H1 (cell line): Measurements from ENCODE around the gene CREG2. TPM values are rescaled to one million over a fixed set of nuclear protein-coding genes. Genes with fewer than 3 reads are reported as not detected.

Experiments
- CTCF ChIA-PET: fragments of 300-600 bp; sonication (Branson Sonifier 250); formaldehyde crosslinking; loops from one replicate; lab custom pipeline; 2021; ENCODE audit not compliant: partially characterized antibody; lab: Charles Lee
- POLR2A ChIA-PET: fragments of 300-600 bp; sonication (Branson Sonifier 250); formaldehyde crosslinking; loops from one replicate; lab custom pipeline; 2021; ENCODE audit warnings: inconsistent platforms; ENCODE audit not compliant: partially characterized antibody; lab: Charles Lee
- DNase-seq, 2 experiments: peaks; one replicate each; pipeline versions ENCODE4 v3.0.0 to v3.0.0-alpha.2; 2010 to 2022; ENCODE audit warnings: low spot score in 2 of 2, low read depth in 1 of 2, mixed read lengths in 1 of 2
- FAIRE-seq: peaks from 2 replicates; lab custom pipeline; 2011; peaks lifted over from hg19 to GRCh38; lab: Jason Lieb, UNC
- H2AFZ ChIP-seq: 2 replicates; pipeline ENCODE4 v1.8.1; 2012; ENCODE audit warnings: low read length, inconsistent platforms
- H2AK5ac ChIP-seq: 2 replicates; pipeline ENCODE4 v1.6.1; 2013; ENCODE audit warnings: low read depth, low read length
- H2BK120ac ChIP-seq: replicated peaks from 2 replicates; pipeline ENCODE3; 2013; ENCODE audit warnings: low read depth, low read length, inconsistent platforms
- H2BK12ac ChIP-seq: 2 replicates; pipeline ENCODE4 v1.6.1; 2013; ENCODE audit warnings: low read depth, low read length
- H2BK15ac ChIP-seq: 2 replicates; pipeline ENCODE4 v1.6.1; 2013; ENCODE audit warnings: low read length
- H2BK20ac ChIP-seq: 2 replicates; pipeline ENCODE4 v1.6.1; 2013; ENCODE audit warnings: low read length
- H2BK5ac ChIP-seq: 2 replicates; pipeline ENCODE4 v1.6.1; 2013; ENCODE audit warnings: low read depth, low read length
- H3K14ac ChIP-seq: 2 replicates; pipeline ENCODE4 v1.6.1; 2013; ENCODE audit warnings: inconsistent platforms; ENCODE audit not compliant: insufficient read length
- H3K18ac ChIP-seq: 2 replicates; pipeline ENCODE4 v1.6.1; 2013; ENCODE audit warnings: low read length; ENCODE audit errors: extremely low read depth
- H3K23ac ChIP-seq: 2 replicates; pipeline ENCODE4 v1.6.1; 2013; ENCODE audit warnings: inconsistent platforms; ENCODE audit not compliant: insufficient read length
- H3K23me2 ChIP-seq: 2 replicates; pipeline ENCODE4 v1.6.1; 2013; ENCODE audit warnings: low read depth, low read length
- H3K27ac ChIP-seq: 2 replicates; pipeline ENCODE4 v1.6.1; 2011; ENCODE audit warnings: low read depth, low read length, inconsistent platforms
- H3K27me3 ChIP-seq, 4 experiments: replicated peaks in 1 of 4; 1 replicate in 1 of 4; 2 replicates in 3 of 4; pipeline versions ENCODE4 v1.6.1 to v1.8.1; 2011 to 2013; ENCODE audit warnings: low read length in 3 of 4, mild to moderate bottlenecking in 3 of 4, inconsistent platforms in 2 of 4, mixed read lengths in 2 of 4, moderate library complexity in 1 of 4; ENCODE audit not compliant: control insufficient read depth in 3 of 4, insufficient read depth in 3 of 4; ENCODE audit errors: extremely low read depth in 1 of 4
- H3K36me3 ChIP-seq, 4 experiments: 2 replicates each; pipeline versions ENCODE4 v1.6.1 to v1.8.1; 2011 to 2013; ENCODE audit warnings: mild to moderate bottlenecking in 4 of 4, low read length in 3 of 4, moderate library complexity in 2 of 4, control low read depth in 1 of 4, inconsistent platforms in 1 of 4; ENCODE audit not compliant: insufficient read depth in 4 of 4, control insufficient read depth in 2 of 4
- H3K4ac ChIP-seq: replicated peaks from 2 replicates; pipeline ENCODE3; 2013; ENCODE audit warnings: low read length, low read depth, mixed read lengths, inconsistent platforms; ENCODE audit not compliant: insufficient read length
- H3K4me1 ChIP-seq, 4 experiments: replicated peaks in 1 of 4; 1 replicate in 1 of 4; 2 replicates in 3 of 4; pipeline versions ENCODE4 v1.6.1 to v1.8.1; 2011 to 2013; ENCODE audit warnings: low read length in 3 of 4, inconsistent platforms in 2 of 4, mixed read lengths in 1 of 4; ENCODE audit not compliant: insufficient read depth in 4 of 4, control insufficient read depth in 3 of 4
- H3K4me2 ChIP-seq, 2 experiments: 2 replicates each; pipeline versions ENCODE4 v1.6.1 to v1.8.1; 2011 to 2013; ENCODE audit warnings: low read depth in 2 of 2, low read length in 2 of 2, control low read depth in 1 of 2, inconsistent platforms in 1 of 2, mild to moderate bottlenecking in 1 of 2; ENCODE audit not compliant: insufficient read depth in 1 of 2
- H3K4me3 ChIP-seq, 4 experiments: fragments of 200-600, 300-600 bp in 1 of 4; sonication (generic), shearing (Covaris generic), sonication (Bioruptor Twin) in 1 of 4; 2 replicates each; pipeline versions ENCODE4 v1.5.1 to v1.8.1; 2011 to 2016; ENCODE audit warnings: low read length in 4 of 4, low read depth in 3 of 4, control low read depth in 2 of 4, inconsistent platforms in 2 of 4, mild to moderate bottlenecking in 2 of 4, mixed read lengths in 1 of 4, moderate library complexity in 1 of 4; ENCODE audit not compliant: insufficient read depth in 2 of 4; ENCODE audit errors: extremely low read depth in 1 of 4
- H3K56ac ChIP-seq: replicated peaks from 2 replicates; pipeline ENCODE3; 2013; ENCODE audit warnings: low read depth, mild to moderate bottlenecking, mixed read lengths, low read length, inconsistent platforms; ENCODE audit not compliant: insufficient read length
- H3K79me1 ChIP-seq: 2 replicates; pipeline ENCODE4 v1.6.1; 2013; ENCODE audit warnings: low read depth, low read length, control low read depth
- H3K79me2 ChIP-seq, 2 experiments: 2 replicates each; pipeline versions ENCODE4 v1.6.1 to v1.8.1; 2012 to 2013; ENCODE audit warnings: low read length in 2 of 2, mild to moderate bottlenecking in 2 of 2, inconsistent platforms in 1 of 2; ENCODE audit not compliant: insufficient read depth in 2 of 2, control insufficient read depth in 1 of 2
- H3K9ac ChIP-seq, 4 experiments: replicated peaks in 1 of 4; 1 replicate in 1 of 4; 2 replicates in 3 of 4; pipeline versions ENCODE4 v1.6.1 to v1.8.1; 2011 to 2013; ENCODE audit warnings: low read depth in 3 of 4, low read length in 3 of 4, control low read depth in 2 of 4, mild to moderate bottlenecking in 2 of 4, moderate library complexity in 2 of 4, inconsistent platforms in 1 of 4; ENCODE audit errors: extremely low read depth in 1 of 4
- H3K9me3 ChIP-seq, 2 experiments: 2 replicates each; pipeline versions ENCODE4 v1.6.1 to v1.8.1; 2012 to 2013; ENCODE audit warnings: mild to moderate bottlenecking in 2 of 2, moderate library complexity in 2 of 2, control low read depth in 1 of 2, inconsistent platforms in 1 of 2, low read depth in 1 of 2, low read length in 1 of 2, mixed read lengths in 1 of 2; ENCODE audit not compliant: insufficient read depth in 2 of 2
- H4K20me1 ChIP-seq, 2 experiments: replicated peaks in 1 of 2; 2 replicates each; pipeline versions ENCODE3 to v1.8.1; 2011 to 2013; ENCODE audit warnings: inconsistent platforms in 2 of 2, low read length in 2 of 2, mild to moderate bottlenecking in 1 of 2; ENCODE audit not compliant: insufficient read depth in 2 of 2, control insufficient read depth in 1 of 2
- H4K5ac ChIP-seq: 2 replicates; pipeline ENCODE4 v1.6.1; 2013; ENCODE audit warnings: low read length, low read depth, mixed read lengths, inconsistent platforms; ENCODE audit not compliant: insufficient read length
- H4K8ac ChIP-seq: 2 replicates; pipeline ENCODE4 v1.8.0; 2013; ENCODE audit warnings: mild to moderate bottlenecking, moderate library complexity, low read length, inconsistent platforms; ENCODE audit not compliant: insufficient read depth; ENCODE audit errors: extremely low read depth
- H4K91ac ChIP-seq: replicated peaks from 2 replicates; pipeline ENCODE3; 2013; ENCODE audit warnings: low read length, mixed read lengths, inconsistent platforms; ENCODE audit not compliant: insufficient read length
- BCL11A ChIP-seq, 2 experiments: IDR thresholded peaks; one replicate each; pipeline ENCODE4 v1.6.1; 2011; ENCODE audit warnings: low read depth in 2 of 2, low read length in 2 of 2, mild to moderate bottlenecking in 2 of 2
- CEBPB ChIP-seq: IDR thresholded peaks from 2 replicates; pipeline ENCODE4 v1.6.1; 2012; ENCODE audit warnings: low read depth, low read length
- CHD2 ChIP-seq: IDR thresholded peaks from 2 replicates; pipeline ENCODE4 v1.6.1; 2012; ENCODE audit warnings: low read length, improper control_type of control experiment
- JUN ChIP-seq: IDR thresholded peaks from 2 replicates; pipeline ENCODE4 v1.6.1; 2011; ENCODE audit warnings: low read depth, mild to moderate bottlenecking, improper control_type of control experiment, low read length
- KDM5A ChIP-seq: fragments of 200-600 bp; IDR thresholded peaks from 2 replicates; pipeline ENCODE4 v1.7.1; 2012; ENCODE audit warnings: mild to moderate bottlenecking, low read length, inconsistent platforms, mixed read lengths
- RBBP5 ChIP-seq: IDR thresholded peaks from 2 replicates; pipeline ENCODE4 v1.7.1; 2012; ENCODE audit warnings: low read depth, mild to moderate bottlenecking, inconsistent platforms, low read length, moderate library complexity, borderline replicate concordance
- SUZ12 ChIP-seq: fragments of 200-600 bp; sonication (generic); IDR thresholded peaks from 2 replicates; pipeline ENCODE4 v1.6.1; 2012; ENCODE audit warnings: mild to moderate bottlenecking, inconsistent platforms, low read length, moderate library complexity, mixed read lengths
- WGBS, 2 experiments: shearing (Covaris generic) in 1 of 2; methylation state at CpG; one replicate each; pipeline versions ENCODE4 v1.1.6 to v1.1.7; 2013 to 2015; ENCODE audit warnings: low lambda C conversion rate in 2 of 2, mixed read lengths in 2 of 2, inconsistent platforms in 1 of 2, low coverage in 1 of 2, missing lambda C conversion rate in 1 of 2; ENCODE audit not compliant: insufficient replicate concordance in 2 of 2, insufficient coverage in 1 of 2, insufficient read length in 1 of 2; ENCODE audit errors: extremely low coverage in 1 of 2, missing lambda C conversion rate in 1 of 2; 5-methylcytosine and 5-hydroxymethylcytosine counted together
- polyA plus RNA-seq, 7 experiments: library from polyadenylated mRNA; depleted of rRNA in 3 of 7; stranded (reverse) in 5 of 7; unstranded in 2 of 7; fragments of >200 nt in 5 of 7; fragments of 200-250 nt in 2 of 7; gene quantifications; 1 replicate in 5 of 7; 2 replicates in 1 of 7; 4 replicates in 1 of 7; pipeline versions ENCODE4 v1.2.1 to v1.2.3, GENCODE V29; 2011 to 2013; ENCODE audit warnings: missing spikeins in 2 of 7, mixed read lengths in 2 of 7
- total RNA-seq: library from RNA; stranded (reverse); fragmentation: NEBNext Ultra II Directional; extraction: Animal tissue kit (Norgen Biotek cat#: 25700); gene quantifications from 2 replicates; pipeline ENCODE4 v1.2.1, GENCODE V29; 2021

Gene CREG2
- total and polyA plus RNA-seq, 2 of the 8 experiments (the other 6 are each of a cell fraction or from before 2014, with no cell fraction given): 2.0 to 2.2 TPM

GRCh38 chr2:101303688-101304087, 83.6 kb downstream of the CREG2 start:
- Histone ChIP-seq H2BK15ac (no peak overlapping the region), H3K18ac (no peak overlapping the region), H3K23ac (no peak overlapping the region), H2AFZ (no peak overlapping the region), H3K4me1 (peaks cover 3 to 14% (median 5%) of the 10 kb centered on the region in 4 experiments), H3K79me1 (peaks cover 12% of the 10 kb centered on the region), H3K56ac (no peak overlapping the region), H3K4me3 (no peak overlapping the region), H4K5ac (no peak overlapping the region), H2BK5ac (no peak overlapping the region), H3K36me3 (peaks cover 0 to 5% (median 0%) of the 10 kb centered on the region in 4 experiments; a peak in 1 of 8 replicates), H2BK12ac (no peak overlapping the region), H3K4me2 (no peak overlapping the region), H2BK120ac (no peak overlapping the region), H2AK5ac (no peak overlapping the region), H3K79me2 (peaks cover 0 to 92% of the 10 kb centered on the region in 2 experiments; a peak in 3 of 4 replicates), H4K8ac (no peak overlapping the region), H3K9me3 (no peaks in the 10 kb centered on the region), H3K27ac (no peak overlapping the region), H2BK20ac (no peak overlapping the region), H3K9ac (no peak overlapping the region), H4K20me1 (peaks cover 18 to 25% of the 10 kb centered on the region in 2 experiments), H3K4ac (no peak overlapping the region), H3K23me2 (peaks cover 11% of the 10 kb centered on the region; the same call in 1 of the 2 replicates), H4K91ac (no peak overlapping the region), H3K27me3 (peaks cover 0 to 9% (median 0%) of the 10 kb centered on the region in 4 experiments; a peak in 3 of 7 replicates), H3K14ac (no peak overlapping the region)
- ChIA-PET POLR2A (no interaction called here), CTCF (interaction anchor here (0.9 kb wide), 1 partner anchor 83 kb away, joined by 3 read pairs; no protein-coding TSS in a partner anchor)
- FAIRE-seq (no peak), DNase-seq (no peak)
- TF ChIP-seq CHD2 (no peak), CEBPB (no peak), BCL11A (IDR thresholded peaks at IDR 0.05; ENCODE audit: low read depth in 2 of 2, low read length in 2 of 2) (no peak), SUZ12 (no peak), RBBP5 (no peak), JUN (no peak), KDM5A (no peak)
- WGBS, 2 experiments: 95% methylated on average over 1 of the region's 1 CpG; no CpG with 5 or more reads in 1 of the 2 experiments
